GM23338 (cell line): Measurements from ENCODE around the gene VPS13A. TPM values are rescaled to one million over a fixed set of nuclear protein-coding genes. Genes with fewer than 3 reads are reported as not detected.
A peak's percentile ranks its signal among the peaks of the same experiment; 100 is the strongest.

Experiments used
- ATAC-seq: fragments of 200-7000 bp; cut with Tn5 transposase; 3 replicates; pipeline ENCODE4 v1.9.1; 2020
- DNase-seq: peaks from one replicate; pipeline ENCODE4 v3.0.0-alpha.2; 2015; ENCODE audit warnings: low spot score
- H2AFZ ChIP-seq: fragments of 200-600 bp; sonication (generic); 2 replicates; pipeline ENCODE4 v1.8.0; 2016; ENCODE audit warnings: antibody characterized with exemption, mild to moderate bottlenecking, moderate library complexity
- H3F3A ChIP-seq: fragments of 200-600 bp; sonication (generic); replicated peaks from 2 replicates; pipeline ENCODE4 v1.8.0; 2017; ENCODE audit warnings: antibody characterized with exemption, mixed run types, low read depth
- H3K27ac ChIP-seq: fragments of 200-600 bp; sonication (generic); 2 replicates; pipeline ENCODE4 v1.6.1; 2016; ENCODE audit warnings: low read depth
- H3K27me3 ChIP-seq: fragments of 200-600 bp; sonication (generic); 2 replicates; pipeline ENCODE4 v1.8.0; 2016; ENCODE audit warnings: mild to moderate bottlenecking, mixed run types, moderate library complexity; ENCODE audit not compliant: insufficient read depth
- H3K36me3 ChIP-seq: fragments of 200-600 bp; sonication (generic); 2 replicates; pipeline ENCODE4 v1.8.0; 2016; ENCODE audit warnings: mild to moderate bottlenecking; ENCODE audit not compliant: insufficient read depth
- H3K4me1 ChIP-seq: fragments of 200-600 bp; sonication (generic); 2 replicates; pipeline ENCODE4 v1.8.0; 2016; ENCODE audit warnings: mild to moderate bottlenecking, moderate library complexity; ENCODE audit not compliant: insufficient read depth
- H3K4me2 ChIP-seq: fragments of 200-600 bp; sonication (generic); 2 replicates; pipeline ENCODE4 v1.7.1; 2017; ENCODE audit warnings: mixed run types
- H3K4me3 ChIP-seq: fragments of 200-600 bp; sonication (generic); 2 replicates; pipeline ENCODE4 v1.6.1; 2016; ENCODE audit warnings: mixed run types
- H3K79me2 ChIP-seq: fragments of 200-600 bp; sonication (generic); replicated peaks from 2 replicates; pipeline ENCODE4 v1.8.0; 2017; ENCODE audit warnings: mild to moderate bottlenecking; ENCODE audit not compliant: insufficient read depth
- H3K9me2 ChIP-seq: fragments of 200-600 bp; sonication (generic); 2 replicates; pipeline ENCODE4 v1.8.0; 2017; ENCODE audit not compliant: insufficient read depth
- H4K20me1 ChIP-seq: fragments of 200-600 bp; sonication (generic); replicated peaks from 2 replicates; pipeline ENCODE4 v1.8.0; 2017; ENCODE audit warnings: mild to moderate bottlenecking; ENCODE audit not compliant: insufficient read depth
- H3K27ac Mint-ChIP-seq: 2 replicates; pipeline ENCODE4 v1.8.0; 2020; ENCODE audit warnings: inconsistent platforms, mild to moderate bottlenecking, moderate library complexity, mixed read lengths
- H3K27me3 Mint-ChIP-seq: 3 replicates; pipeline ENCODE4 v1.8.0; 2022; ENCODE audit warnings: low read depth, mild to moderate bottlenecking, moderate library complexity, mixed read lengths, inconsistent platforms; ENCODE audit not compliant: insufficient read depth, poor library complexity
- H3K36me3 Mint-ChIP-seq: 3 replicates; pipeline ENCODE4 v1.8.0; 2021; ENCODE audit warnings: low read depth, mild to moderate bottlenecking, inconsistent platforms, moderate library complexity, mixed read lengths
- H3K4me1 Mint-ChIP-seq: 3 replicates; pipeline ENCODE4 v1.8.0; 2020; ENCODE audit warnings: mild to moderate bottlenecking, inconsistent platforms, mixed read lengths
- H3K4me3 Mint-ChIP-seq: 3 replicates; pipeline ENCODE4 v1.8.0; 2021; ENCODE audit warnings: moderate library complexity, mild to moderate bottlenecking, inconsistent platforms, mixed read lengths
- H3K9me3 Mint-ChIP-seq: 3 replicates; pipeline ENCODE4 v1.8.0; 2020; ENCODE audit warnings: moderate library complexity, mild to moderate bottlenecking, inconsistent platforms, mixed read lengths
- CREB1 ChIP-seq: fragments of 250-450 bp; sonication (Bioruptor Pico); IDR thresholded peaks from 2 replicates; pipeline ENCODE4 v1.5.0; 2020; ENCODE audit warnings: low read depth, mild to moderate bottlenecking, moderate library complexity
- EZH2 ChIP-seq: fragments of 200-600 bp; sonication (generic); IDR thresholded peaks from one replicate; pipeline ENCODE4 v1.8.0; 2017; ENCODE audit warnings: antibody characterized with exemption, mild to moderate bottlenecking, low read depth; ENCODE audit not compliant: unreplicated experiment
- EZH2phosphoT487 ChIP-seq: fragments of 200-600 bp; sonication (generic); IDR thresholded peaks from one replicate; pipeline ENCODE4 v1.8.1; 2018; ENCODE audit warnings: antibody characterized with exemption; ENCODE audit not compliant: unreplicated experiment
- JUNB ChIP-seq: IDR thresholded peaks from one replicate; pipeline ENCODE4 v1.6.1; 2016; ENCODE audit warnings: antibody characterized with exemption; ENCODE audit not compliant: unreplicated experiment
- NANOG ChIP-seq: IDR thresholded peaks from 2 replicates; pipeline ENCODE4 v1.6.1; 2016; ENCODE audit warnings: antibody characterized with exemption, borderline replicate concordance
- POLR2AphosphoS5 ChIP-seq: IDR thresholded peaks from 2 replicates; pipeline ENCODE4 v1.6.1; 2016; ENCODE audit warnings: antibody characterized with exemption, low read depth
- REST ChIP-seq: IDR thresholded peaks from one replicate; pipeline ENCODE4 v1.6.1; 2018; ENCODE audit warnings: antibody characterized with exemption; ENCODE audit not compliant: unreplicated experiment
- STAT1 ChIP-seq: IDR thresholded peaks from one replicate; pipeline ENCODE4 v1.6.1; 2016; ENCODE audit warnings: antibody characterized with exemption; ENCODE audit not compliant: unreplicated experiment
- ZNF114 ChIP-seq: fragments of 250-450 bp; sonication (Bioruptor Pico); IDR thresholded peaks from 2 replicates; pipeline ENCODE4 v1.5.0; 2020; ENCODE audit warnings: mild to moderate bottlenecking, moderate library complexity
- ZNF331 ChIP-seq: fragments of 250-450 bp; sonication (Bioruptor Pico); IDR thresholded peaks from 2 replicates; pipeline ENCODE4 v1.5.0; 2020; ENCODE audit warnings: low read depth, mild to moderate bottlenecking, moderate library complexity
- polyA plus RNA-seq: library from polyadenylated mRNA; unstranded; fragments of >200 nt; fragmentation: Nextera tagmentation; extraction: Ambion mirVana; gene quantifications from 2 replicates; pipeline ENCODE4 v1.2.1, GENCODE V29; 2016
- total RNA-seq: library from RNA; depleted of rRNA; stranded (reverse); fragments of >200 nt; shearing (Covaris generic); gene quantifications from 2 replicates; pipeline ENCODE4 v1.2.3, GENCODE V29; 2014
- TF ChIP-seq, protein P1 (sequence below), 2 experiments: fragments of 200-600 bp in 1 of 2; sonication (generic) in 1 of 2; conservative IDR thresholded peaks; 2 replicates each; pipeline versions ENCODE4 v1.5.1 to v1.6.1; 2016 to 2017; ENCODE audit warnings: antibody characterized with exemption in 2 of 2, low read depth in 2 of 2, mild to moderate bottlenecking in 2 of 2, moderate library complexity in 1 of 2
- TF ChIP-seq, protein P2 (sequence below): IDR thresholded peaks from 2 replicates; pipeline ENCODE4 v1.6.1; 2016; ENCODE audit warnings: antibody characterized with exemption

The VPS13A gene
- total and polyA plus RNA-seq, 2 experiments from 2014 or later, result 45.9 to 68.1 TPM

DNA sequence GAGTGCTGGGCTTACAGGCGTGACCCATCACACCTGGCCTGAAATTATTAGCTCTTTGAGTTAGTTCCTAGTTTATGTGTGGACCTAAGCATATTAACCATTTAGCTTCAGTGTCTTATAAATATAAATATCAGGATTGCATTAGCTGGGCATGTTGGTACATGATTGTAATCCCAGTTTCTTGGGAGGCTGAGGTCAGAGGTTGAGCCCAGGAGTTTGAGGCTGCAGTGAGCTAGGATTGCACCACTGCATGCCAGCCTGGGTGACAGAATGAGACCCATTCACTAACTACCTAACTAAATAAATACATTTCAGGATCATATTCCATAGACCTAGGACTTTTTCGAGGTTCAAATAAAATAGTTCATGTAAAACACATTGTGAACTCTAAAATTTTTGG is 129.8 kb downstream of the VPS13A start:
- DNase-seq, result no peak
- H3K36me3 Mint-ChIP-seq, result peaks cover 17% of the 10 kb centered on the region
- H3K4me3 Mint-ChIP-seq, result no peak overlapping the region
- peak overlapping the region; percentile 12; the same call in 1 of the 2 replicates for H3K27ac ChIP-seq
- H3K4me3 ChIP-seq, result no peak overlapping the region
- no peaks in the 10 kb centered on the region for H3K79me2 ChIP-seq
- no peaks in the 10 kb centered on the region for H3K9me2 ChIP-seq
- no peaks in the 10 kb centered on the region for H3K36me3 ChIP-seq
- no peaks in the 10 kb centered on the region for H3K27me3 ChIP-seq
- no peaks in the 10 kb centered on the region for H3K27me3 Mint-ChIP-seq
- H3K4me1 ChIP-seq, result no peaks in the 10 kb centered on the region
- no peaks in the 10 kb centered on the region for H3K9me3 Mint-ChIP-seq
- no peak overlapping the region for H3K4me2 ChIP-seq
- H3K27ac Mint-ChIP-seq, result no peak overlapping the region
- no peak for ATAC-seq
- H3K4me1 Mint-ChIP-seq, result no peaks in the 10 kb centered on the region; the same call in 2 of the 3 replicates
- no peak overlapping the region for H2AFZ ChIP-seq
- H3F3A ChIP-seq, result no peaks in the 10 kb centered on the region
- H4K20me1 ChIP-seq, result no peaks in the 10 kb centered on the region
- no peak for TF ChIP-seq ZNF331 (CRISPR knock-in tag)
- no peak for TF ChIP-seq STAT1
- TF ChIP-seq, protein P1, sequence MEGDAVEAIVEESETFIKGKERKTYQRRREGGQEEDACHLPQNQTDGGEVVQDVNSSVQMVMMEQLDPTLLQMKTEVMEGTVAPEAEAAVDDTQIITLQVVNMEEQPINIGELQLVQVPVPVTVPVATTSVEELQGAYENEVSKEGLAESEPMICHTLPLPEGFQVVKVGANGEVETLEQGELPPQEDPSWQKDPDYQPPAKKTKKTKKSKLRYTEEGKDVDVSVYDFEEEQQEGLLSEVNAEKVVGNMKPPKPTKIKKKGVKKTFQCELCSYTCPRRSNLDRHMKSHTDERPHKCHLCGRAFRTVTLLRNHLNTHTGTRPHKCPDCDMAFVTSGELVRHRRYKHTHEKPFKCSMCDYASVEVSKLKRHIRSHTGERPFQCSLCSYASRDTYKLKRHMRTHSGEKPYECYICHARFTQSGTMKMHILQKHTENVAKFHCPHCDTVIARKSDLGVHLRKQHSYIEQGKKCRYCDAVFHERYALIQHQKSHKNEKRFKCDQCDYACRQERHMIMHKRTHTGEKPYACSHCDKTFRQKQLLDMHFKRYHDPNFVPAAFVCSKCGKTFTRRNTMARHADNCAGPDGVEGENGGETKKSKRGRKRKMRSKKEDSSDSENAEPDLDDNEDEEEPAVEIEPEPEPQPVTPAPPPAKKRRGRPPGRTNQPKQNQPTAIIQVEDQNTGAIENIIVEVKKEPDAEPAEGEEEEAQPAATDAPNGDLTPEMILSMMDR (conservative IDR thresholded peaks at IDR 0.05; ENCODE audit: low read depth in 2 of 2), result no peak
- TF ChIP-seq, protein P2, sequence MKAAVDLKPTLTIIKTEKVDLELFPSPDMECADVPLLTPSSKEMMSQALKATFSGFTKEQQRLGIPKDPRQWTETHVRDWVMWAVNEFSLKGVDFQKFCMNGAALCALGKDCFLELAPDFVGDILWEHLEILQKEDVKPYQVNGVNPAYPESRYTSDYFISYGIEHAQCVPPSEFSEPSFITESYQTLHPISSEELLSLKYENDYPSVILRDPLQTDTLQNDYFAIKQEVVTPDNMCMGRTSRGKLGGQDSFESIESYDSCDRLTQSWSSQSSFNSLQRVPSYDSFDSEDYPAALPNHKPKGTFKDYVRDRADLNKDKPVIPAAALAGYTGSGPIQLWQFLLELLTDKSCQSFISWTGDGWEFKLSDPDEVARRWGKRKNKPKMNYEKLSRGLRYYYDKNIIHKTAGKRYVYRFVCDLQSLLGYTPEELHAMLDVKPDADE, result no peak
- no peak for TF ChIP-seq ZNF114 (CRISPR knock-in tag)

GRCh38 chr9:77316058-77316457 is 138.7 kb downstream of the VPS13A start:
- Histone ChIP-seq H3K9me2 (no peaks in the 10 kb centered on the region), H2AFZ (no peak overlapping the region), H3K27ac (no peak overlapping the region), H3K36me3 (no peaks in the 10 kb centered on the region; the same call in 1 of the 2 replicates), H3K4me2 (no peak overlapping the region), H3F3A (no peaks in the 10 kb centered on the region), H4K20me1 (no peaks in the 10 kb centered on the region), H3K4me1 (no peaks in the 10 kb centered on the region), H3K79me2 (no peaks in the 10 kb centered on the region), H3K27me3 (no peaks in the 10 kb centered on the region), H3K4me3 (no peak overlapping the region)
- Mint-ChIP-seq H3K27ac (no peak overlapping the region), H3K9me3 (no peaks in the 10 kb centered on the region), H3K4me1 (no peaks in the 10 kb centered on the region), H3K36me3 (peaks cover 13% of the 10 kb centered on the region), H3K27me3 (no peaks in the 10 kb centered on the region), H3K4me3 (no peak overlapping the region)
- DNase-seq (no peak), ATAC-seq (no peak)
- TF ChIP-seq POLR2AphosphoS5 (no peak), ZNF331 (CRISPR knock-in tag) (no peak), JUNB (no peak), EZH2phosphoT487 (no peak), NANOG (no peak), EZH2 (no peak), STAT1 (no peak), REST (no peak), CREB1 (CRISPR knock-in tag) (no peak)
- TF ChIP-seq, protein P1 (conservative IDR thresholded peaks at IDR 0.05; ENCODE audit: low read depth in 2 of 2), result no peak
